Bronchial epithelial cell (primary cell): ENCODE results near the gene IGSF10. TPM values are rescaled to one million over a fixed set of nuclear protein-coding genes. Genes with fewer than 3 reads are reported as not detected.

Experiments used
- DNase-seq: peaks from one replicate; pipeline ENCODE4 v3.0.0-alpha.2; 2010; ENCODE audit warnings: low read depth
- FAIRE-seq: peaks from 2 replicates; lab custom pipeline; 2011; peaks lifted over from hg19 to GRCh38; lab: Jason Lieb, UNC
- H3K27me3 ChIP-seq: 2 replicates; pipeline ENCODE4 v1.5.1; 2011; ENCODE audit warnings: low read length; ENCODE audit not compliant: control insufficient read depth, insufficient read depth
- H3K36me3 ChIP-seq: 2 replicates; pipeline ENCODE4 v1.5.1; 2011; ENCODE audit warnings: low read length; ENCODE audit not compliant: control insufficient read depth, insufficient read depth
- H3K4me3 ChIP-seq: 2 replicates; pipeline ENCODE4 v1.5.1; 2011; ENCODE audit warnings: mild to moderate bottlenecking, low read depth, low read length, control low read depth
- total RNA-seq: library from RNA; depleted of rRNA; stranded (reverse); fragments of >200 nt; gene quantifications from 2 replicates; pipeline ENCODE4 v1.2.1, GENCODE V29; 2014
- TF ChIP-seq, protein P1 (sequence below): IDR thresholded peaks from 2 replicates; pipeline ENCODE4 v1.5.1; 2011; ENCODE audit warnings: mild to moderate bottlenecking, moderate library complexity, low read length, control low read depth, inconsistent platforms; ENCODE audit not compliant: insufficient read depth, severe bottlenecking

IGSF10 gene
- total RNA-seq, 1 donor from 2014 or later, result under 0.01 TPM

DNA sequence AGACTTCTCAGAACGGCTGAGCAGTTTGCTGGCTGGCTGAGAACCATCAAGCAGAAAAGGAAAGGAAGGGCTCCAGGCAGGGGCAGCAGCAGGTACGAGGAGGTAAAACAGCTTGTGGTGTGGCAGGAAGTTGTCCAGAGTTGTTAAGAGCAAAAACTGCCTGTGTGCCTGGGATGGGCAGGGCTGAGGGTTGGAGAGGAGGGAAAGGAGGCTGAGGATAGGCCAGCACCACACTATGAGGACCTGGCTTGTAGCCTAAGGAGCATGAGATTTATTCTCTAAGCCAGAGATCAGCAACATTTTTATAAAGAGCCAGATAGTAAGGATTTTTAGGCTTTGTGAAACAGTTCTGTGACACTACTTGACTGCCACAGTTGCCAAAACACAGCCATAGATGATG lies 8.0 kb downstream of the IGSF10 start:
- TF ChIP-seq, protein P1, sequence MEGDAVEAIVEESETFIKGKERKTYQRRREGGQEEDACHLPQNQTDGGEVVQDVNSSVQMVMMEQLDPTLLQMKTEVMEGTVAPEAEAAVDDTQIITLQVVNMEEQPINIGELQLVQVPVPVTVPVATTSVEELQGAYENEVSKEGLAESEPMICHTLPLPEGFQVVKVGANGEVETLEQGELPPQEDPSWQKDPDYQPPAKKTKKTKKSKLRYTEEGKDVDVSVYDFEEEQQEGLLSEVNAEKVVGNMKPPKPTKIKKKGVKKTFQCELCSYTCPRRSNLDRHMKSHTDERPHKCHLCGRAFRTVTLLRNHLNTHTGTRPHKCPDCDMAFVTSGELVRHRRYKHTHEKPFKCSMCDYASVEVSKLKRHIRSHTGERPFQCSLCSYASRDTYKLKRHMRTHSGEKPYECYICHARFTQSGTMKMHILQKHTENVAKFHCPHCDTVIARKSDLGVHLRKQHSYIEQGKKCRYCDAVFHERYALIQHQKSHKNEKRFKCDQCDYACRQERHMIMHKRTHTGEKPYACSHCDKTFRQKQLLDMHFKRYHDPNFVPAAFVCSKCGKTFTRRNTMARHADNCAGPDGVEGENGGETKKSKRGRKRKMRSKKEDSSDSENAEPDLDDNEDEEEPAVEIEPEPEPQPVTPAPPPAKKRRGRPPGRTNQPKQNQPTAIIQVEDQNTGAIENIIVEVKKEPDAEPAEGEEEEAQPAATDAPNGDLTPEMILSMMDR, result no peak
- Histone ChIP-seq H3K27me3 (no peaks in the 10 kb centered on the region), H3K36me3 (no peaks in the 10 kb centered on the region), H3K4me3 (no peak overlapping the region)
- no peak for FAIRE-seq
- DNase-seq, result no peak

DNA sequence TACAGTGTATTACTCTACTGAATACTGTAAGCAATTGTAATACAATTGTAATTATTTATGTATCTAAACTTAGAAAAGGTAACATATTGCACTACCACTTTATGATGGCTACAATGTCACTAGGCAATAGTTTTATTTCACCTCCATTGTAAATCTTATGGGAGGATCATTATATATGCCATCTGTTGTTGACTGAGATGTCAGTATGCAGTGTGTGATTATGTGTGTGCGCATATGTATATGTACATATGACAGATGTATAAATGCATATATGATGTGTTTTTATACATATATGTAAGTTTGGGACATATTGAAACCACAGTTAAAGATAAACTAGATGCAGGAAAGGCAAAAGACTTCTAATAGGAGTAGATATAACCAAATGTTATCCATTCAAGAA lies 8.5 kb downstream of the IGSF10 start:
- FAIRE-seq (no peak), DNase-seq (no peak)
- no peaks in the 10 kb centered on the region for H3K27me3 ChIP-seq

DNA sequence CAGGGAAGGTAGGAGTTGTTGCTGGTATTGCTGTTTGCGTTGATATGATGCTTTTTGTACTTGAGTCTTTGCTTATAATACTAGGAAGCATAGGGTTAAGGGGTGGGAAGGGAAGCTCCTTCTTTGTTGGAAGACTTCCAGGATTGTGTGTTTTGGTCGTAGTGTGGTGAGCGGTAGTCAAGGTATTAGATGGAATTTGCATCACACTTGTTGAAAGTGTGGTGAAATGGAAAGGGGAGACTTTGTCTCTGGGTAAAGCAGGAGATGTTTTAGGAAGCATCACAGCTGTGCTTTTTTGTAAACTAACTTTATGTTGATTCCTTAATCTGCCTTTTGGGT lies 14.9 kb downstream of the IGSF10 start:
- DNase-seq (no peak), FAIRE-seq (no peak)
- no peaks in the 10 kb centered on the region for H3K27me3 ChIP-seq
- TF ChIP-seq, protein P1, result no peak
- no peaks in the 10 kb centered on the region for H3K36me3 ChIP-seq
- no peak overlapping the region for H3K4me3 ChIP-seq

More for the DNA sequence above, 8.5 kb downstream of the IGSF10 start:
- no peak overlapping the region for H3K4me3 ChIP-seq
- TF ChIP-seq, protein P1, result no peak
- no peaks in the 10 kb centered on the region for H3K36me3 ChIP-seq

DNA sequence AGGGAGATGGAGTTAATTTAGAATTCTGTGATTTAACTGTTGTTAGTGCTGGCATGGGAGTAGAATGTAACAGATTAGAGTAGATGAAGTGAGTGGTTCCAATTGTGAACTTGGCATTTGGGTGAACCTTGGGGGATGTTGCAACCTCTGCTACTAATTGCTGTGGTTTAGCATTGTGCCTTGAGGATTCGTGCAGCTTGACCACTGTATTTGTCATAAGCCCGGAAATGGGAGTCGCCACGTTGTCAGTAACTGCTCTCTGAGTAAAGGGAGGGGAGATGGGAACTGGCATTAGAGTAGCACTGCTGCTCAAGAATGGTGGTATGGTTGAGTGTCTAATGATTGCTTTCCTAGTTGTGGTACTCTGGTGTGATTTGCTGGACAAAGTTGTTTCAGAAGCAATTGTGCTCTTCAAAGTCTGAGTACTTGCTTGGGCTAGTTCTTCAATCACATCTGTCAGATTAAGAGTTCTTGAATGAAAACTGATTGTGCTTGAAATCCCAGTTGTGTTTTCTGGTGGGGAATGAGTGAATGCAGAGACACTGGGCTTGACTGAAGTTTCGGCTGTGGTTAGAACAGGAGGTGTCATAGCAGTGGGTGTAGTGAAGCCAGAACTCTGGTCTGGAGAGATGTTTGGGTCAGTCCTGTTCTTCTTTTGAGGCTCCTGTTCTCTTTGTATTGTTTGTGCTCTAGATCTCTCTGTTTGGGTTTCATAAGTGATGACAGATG lies 15.4 kb downstream of the IGSF10 start:
- TF ChIP-seq, protein P1, result no peak
- no peak overlapping the region for H3K4me3 ChIP-seq
- H3K36me3 ChIP-seq, result no peaks in the 10 kb centered on the region
- DNase-seq (peak; percentile 76), FAIRE-seq (peak; percentile 60)
- H3K27me3 ChIP-seq, result no peaks in the 10 kb centered on the region

DNA sequence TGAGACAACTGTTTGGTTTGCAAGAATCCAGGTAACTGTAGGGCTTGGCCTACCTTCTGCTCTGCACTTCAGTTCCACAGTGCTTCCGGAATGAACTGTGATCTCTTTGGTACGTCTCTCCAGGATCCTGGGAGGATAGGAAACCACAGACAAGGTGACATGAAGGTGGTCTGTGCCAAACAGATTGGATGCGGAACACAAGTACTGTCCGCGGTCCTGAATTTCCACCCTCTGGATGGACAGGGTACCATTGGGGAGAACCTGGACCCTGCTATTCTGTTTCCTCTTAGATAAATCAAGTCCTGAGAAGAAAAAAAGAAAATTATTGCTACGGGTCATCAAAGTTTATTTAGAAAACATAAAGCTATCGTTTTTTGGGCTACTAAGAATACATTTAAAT lies 17.3 kb downstream of the IGSF10 start:
- DNase-seq (no peak), FAIRE-seq (no peak)
- TF ChIP-seq, protein P1, result no peak
- Histone ChIP-seq H3K27me3 (no peaks in the 10 kb centered on the region), H3K4me3 (no peak overlapping the region), H3K36me3 (no peaks in the 10 kb centered on the region)

DNA sequence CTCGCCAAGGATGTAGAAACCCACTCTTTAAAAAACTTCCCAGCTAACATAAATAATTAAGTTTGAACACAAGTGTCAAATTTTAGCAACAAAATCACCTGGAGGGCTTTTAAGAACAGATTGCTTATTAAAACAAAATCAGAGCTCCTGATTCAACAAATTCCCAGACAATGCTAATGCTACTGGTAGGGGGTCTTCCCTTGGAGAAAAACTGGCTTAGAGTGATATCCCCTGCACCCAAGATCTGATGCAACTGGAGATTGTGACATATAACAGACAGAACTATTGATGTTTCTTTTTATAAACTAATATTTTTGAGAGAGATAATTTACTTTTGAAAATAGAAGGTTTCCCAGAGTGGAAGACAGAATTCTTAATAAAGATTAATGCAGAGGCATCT lies 19.9 kb downstream of the IGSF10 start:
- Histone ChIP-seq H3K36me3 (no peaks in the 10 kb centered on the region), H3K27me3 (no peaks in the 10 kb centered on the region), H3K4me3 (no peak overlapping the region)
- TF ChIP-seq, protein P1, result no peak
- DNase-seq (no peak), FAIRE-seq (no peak)
